GM12892 (cell line): ENCODE results near the gene DDC.
"Not testable (repeated sequence)": the region's sequence is repeated elsewhere in the genome, so short reads cannot be mapped to it uniquely, and the experiment has no call there.

Source experiments
- DNase-seq: peaks from one replicate; pipeline ENCODE4 v3.0.0; 2011; ENCODE audit not compliant: insufficient read length
- FAIRE-seq: peaks from 2 replicates; lab custom pipeline; 2011; peaks lifted over from hg19 to GRCh38; lab: Jason Lieb, UNC
- POLR2A ChIP-seq: IDR thresholded peaks from 2 replicates; pipeline ENCODE4 v1.6.1; 2011; ENCODE audit warnings: low read depth, low read length, control low read depth
- POLR2AphosphoS5 ChIP-seq: IDR thresholded peaks from 2 replicates; pipeline ENCODE4 v1.6.1; 2011; ENCODE audit warnings: low read depth, low read length, control low read depth
- TAF1 ChIP-seq: IDR thresholded peaks from 2 replicates; pipeline ENCODE4 v1.6.1; 2011; ENCODE audit warnings: low read depth, mild to moderate bottlenecking, control low read depth, low read length, borderline replicate concordance

The DDC gene

DNA sequence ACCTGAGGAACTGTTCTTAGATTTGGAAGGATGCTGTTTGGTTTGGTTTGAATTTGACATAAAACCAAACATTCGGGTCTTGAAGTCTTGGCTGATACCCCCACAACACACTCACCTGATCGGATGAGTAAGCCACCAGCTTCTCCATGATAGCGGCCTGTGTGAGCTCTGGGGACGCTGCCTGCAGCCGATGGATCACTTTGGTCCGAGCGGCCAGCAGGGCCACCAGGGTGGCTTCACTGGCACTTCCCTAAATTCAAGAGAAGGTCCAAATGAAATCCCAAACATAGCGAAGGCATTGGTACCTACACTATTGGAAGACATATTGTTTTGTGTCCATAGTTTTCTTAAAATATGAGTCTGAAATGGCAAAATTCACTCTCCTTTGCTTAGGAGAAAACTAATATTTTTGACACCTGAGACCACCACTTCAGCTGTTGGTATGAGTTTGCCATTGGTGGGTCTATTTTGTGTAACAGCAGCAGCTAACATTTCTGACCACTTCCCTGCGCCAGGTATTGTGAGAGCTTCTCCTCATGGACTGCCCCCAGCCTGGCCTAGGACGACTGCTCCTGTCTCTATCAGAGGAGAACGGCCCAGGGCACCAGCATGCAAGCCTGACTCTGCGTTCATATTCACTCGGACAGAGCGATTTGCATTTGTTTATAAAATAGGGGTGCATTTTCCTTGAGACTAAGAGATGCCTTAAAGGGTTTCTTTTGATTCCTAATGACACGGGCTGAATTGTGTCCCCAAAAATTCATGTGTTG, 35.9 kb downstream of the DDC start:
- DNase-seq (no peak), FAIRE-seq (no peak)
- no peak for TF ChIP-seq POLR2AphosphoS5
- TF ChIP-seq TAF1: no peak
- TF ChIP-seq POLR2A: no peak

GRCh38 chr7:50528266-50529092, 36.7 kb downstream of the DDC start:
- DNase-seq: no peak
- FAIRE-seq: no peak
- TF ChIP-seq POLR2A (no peak), POLR2AphosphoS5 (no peak), TAF1 (no peak)

DNA sequence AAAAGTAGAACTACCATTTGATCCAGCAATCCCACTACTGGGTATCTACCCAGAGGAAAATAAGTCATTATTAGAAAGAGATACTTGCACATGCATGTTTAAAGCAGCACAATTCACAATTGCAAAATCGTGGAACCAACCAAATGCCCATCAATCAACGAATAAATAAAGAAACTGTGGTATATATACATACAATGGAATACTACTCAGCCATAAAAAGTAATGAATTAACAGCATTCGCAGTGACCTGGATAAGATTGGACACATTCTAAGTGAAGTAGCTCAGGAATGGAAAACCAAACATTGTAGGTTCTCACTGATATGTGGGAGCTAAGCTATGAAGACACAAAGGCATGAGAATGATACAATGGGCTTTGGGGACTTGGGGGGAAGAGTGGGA, 45.9 kb downstream of the DDC start:
- not testable (repeated sequence) for DNase-seq, FAIRE-seq

DNA sequence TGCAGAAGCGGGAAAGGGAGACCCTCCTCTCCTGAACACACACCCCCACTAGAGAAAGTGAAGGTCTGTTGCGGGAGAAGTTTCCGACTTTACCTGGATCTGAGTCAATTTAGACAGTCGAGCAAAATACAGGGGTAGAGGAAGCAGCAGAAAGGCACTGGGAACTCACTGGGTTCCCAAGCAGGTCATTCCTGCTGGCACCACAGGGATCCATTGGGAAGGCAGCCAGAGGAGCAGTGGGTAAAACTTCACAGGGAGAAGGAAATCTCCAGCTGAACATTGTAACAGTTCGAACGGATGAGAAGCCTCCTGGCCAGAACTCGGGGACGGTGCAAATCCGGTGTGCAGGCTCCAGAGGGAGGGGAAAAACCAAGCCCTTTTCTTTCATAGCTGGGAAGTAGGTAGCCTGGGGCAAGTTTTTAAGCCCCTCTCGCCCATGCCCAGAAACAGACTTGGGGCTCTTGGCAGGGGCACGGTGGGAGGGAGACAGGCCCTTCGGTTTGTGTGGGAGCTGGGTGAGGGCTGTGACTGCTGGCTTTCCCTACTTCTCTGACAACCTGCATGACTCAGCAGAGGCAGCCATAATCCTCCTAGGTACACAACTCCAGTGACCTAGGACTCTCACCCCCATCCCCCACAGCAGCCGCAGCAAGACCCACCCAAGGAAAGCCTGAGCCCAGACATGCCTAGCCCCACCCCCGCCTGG, 51.9 kb downstream of the DDC start:
- DNase-seq (no peak), FAIRE-seq (no peak)

DNA sequence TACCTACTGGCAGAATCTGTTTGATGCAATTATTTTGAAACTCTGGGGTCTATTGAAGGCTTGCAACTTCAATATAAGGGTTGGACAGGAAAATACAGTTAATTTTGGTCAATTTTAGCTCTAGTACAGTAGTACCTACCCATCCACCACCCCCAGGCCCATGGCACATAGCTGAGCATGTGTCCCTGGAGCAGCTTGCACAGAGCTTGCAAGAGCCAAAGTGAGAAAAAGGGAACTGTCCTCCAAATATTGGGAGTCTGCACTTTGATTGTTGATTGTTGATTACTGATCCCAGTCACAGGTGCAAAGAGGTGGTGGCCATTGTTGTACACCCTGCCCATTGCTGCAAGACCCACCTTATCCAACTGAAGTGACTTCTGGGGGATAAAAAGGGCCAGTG, 52.8 kb downstream of the DDC start:
- DNase-seq (no peak), FAIRE-seq (no peak)
- TF ChIP-seq POLR2A: no peak
- no peak for TF ChIP-seq TAF1
- no peak for TF ChIP-seq POLR2AphosphoS5

More for the DNA sequence above, 51.9 kb downstream of the DDC start:
- TF ChIP-seq POLR2A: no peak
- no peak for TF ChIP-seq TAF1
- TF ChIP-seq POLR2AphosphoS5: no peak

GRCh38 chr7:50509459-50509858, 55.7 kb downstream of the DDC start:
- DNase-seq: no peak
- FAIRE-seq: no peak

DNA sequence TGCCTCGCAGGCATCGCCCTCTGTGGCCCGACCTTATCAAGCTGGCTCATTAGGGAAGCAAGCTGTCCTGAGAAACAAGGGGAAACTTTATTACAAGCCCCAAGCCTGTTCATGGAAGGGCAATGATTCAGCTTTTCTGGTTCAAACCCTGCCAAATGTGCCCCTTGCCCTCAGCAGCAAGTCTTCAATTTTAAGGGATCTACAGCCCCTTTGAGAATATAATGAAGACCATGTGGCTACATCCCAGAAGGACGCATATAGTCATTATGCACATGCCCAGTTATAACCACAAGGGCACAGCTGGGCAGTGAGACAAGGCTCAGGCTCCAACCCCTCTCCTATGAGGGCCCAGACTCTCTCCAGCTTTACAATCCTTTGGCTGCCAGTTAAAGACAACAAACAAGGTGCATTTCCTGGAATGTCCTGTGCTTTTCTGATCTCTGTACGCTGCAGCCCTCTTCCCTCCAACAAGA, 56.7 kb downstream of the DDC start:
- DNase-seq: no peak
- no peak for FAIRE-seq
- no peak for TF ChIP-seq POLR2A
- no peak for TF ChIP-seq TAF1
- TF ChIP-seq POLR2AphosphoS5: no peak

More at GRCh38 chr7:50509459-50509858, 55.7 kb downstream of the DDC start:
- TF ChIP-seq POLR2A: no peak
- no peak for TF ChIP-seq TAF1
- no peak for TF ChIP-seq POLR2AphosphoS5

- no peak for FAIRE-seq
- TF ChIP-seq POLR2A (no peak), TAF1 (no peak)
- DNase-seq: no peak
These were observed 57.2 kb downstream of the DDC start for GRCh38 chr7:50507898-50508470.

DNA sequence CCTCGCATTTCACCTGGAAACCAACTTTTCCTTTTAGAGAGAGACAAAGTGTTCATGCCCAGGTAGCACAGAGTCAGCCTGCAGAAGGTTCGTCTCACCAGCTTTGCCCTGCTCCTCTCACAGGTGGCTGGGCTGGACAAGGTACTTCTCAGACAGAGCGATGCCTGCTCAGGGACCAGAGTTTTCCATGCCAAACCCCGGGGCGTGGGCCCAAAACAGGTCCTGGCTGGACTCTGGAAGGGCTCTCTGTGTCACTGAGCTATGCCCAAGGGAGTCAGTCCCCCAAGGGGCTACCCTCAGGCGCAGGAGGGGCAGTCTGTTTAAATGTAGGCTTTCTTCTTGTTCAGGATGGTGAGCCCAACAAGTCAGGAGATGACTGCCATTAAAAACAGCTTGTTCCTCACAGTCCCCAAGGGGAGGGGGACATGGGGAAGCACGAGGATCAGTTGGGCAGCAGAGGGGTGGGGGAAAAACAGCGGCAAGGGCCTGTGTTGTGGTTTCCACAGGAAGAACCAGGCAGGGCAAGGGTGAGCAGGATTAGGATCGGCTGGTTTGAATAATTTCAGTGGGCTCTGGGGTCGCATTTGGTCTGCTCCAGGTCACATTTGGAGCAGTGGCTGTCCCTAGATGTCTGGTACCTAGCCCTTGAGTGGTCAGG, 59.5 kb downstream of the DDC start:
- TF ChIP-seq POLR2AphosphoS5: no peak
- FAIRE-seq (no peak), DNase-seq (no peak)

DNA sequence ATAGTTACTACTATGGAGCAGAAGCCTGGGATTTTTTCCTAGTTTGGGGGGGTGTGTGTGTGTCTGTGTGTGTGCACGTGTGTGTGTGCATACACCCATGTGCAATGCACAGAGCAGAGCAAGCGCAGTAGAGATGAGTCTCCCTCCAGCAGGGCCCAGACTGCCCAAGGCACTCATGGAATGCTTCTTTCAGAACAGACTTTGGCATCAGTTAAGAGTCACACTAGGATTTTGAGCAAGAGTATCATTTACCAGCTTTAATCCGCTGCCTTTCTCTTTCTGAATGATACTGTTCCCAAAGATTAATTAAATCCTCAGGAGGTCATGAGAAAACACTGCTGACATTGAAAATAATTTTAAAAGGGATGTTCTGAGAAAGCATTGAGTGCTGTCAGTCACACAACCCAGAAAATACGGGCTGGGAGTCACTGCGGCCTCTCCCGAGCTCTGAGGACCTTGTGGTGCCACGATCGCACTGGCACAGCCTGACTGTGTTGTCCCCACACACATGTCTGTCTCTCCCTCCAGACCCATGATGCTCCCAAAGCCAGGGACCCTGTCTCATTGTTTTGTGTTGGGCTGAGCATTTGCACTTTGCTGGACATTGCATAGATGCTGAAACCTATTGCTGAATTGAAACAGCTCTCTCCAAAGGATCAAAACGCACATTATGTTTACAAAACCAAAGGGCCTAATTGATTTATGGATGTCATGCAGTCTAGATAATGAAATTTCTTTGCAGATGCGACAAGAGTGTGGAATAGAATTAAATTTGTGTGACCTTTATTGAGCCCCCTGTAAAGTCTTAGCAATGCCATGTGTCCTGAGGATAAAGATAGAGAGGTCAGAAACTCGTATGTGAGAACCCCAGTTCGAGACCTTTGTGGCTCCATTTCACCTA, 60.3 kb downstream of the DDC start:
- no peak for TF ChIP-seq POLR2AphosphoS5
- TF ChIP-seq POLR2A: no peak
- no peak for TF ChIP-seq TAF1

More for the DNA sequence above, 60.3 kb downstream of the DDC start:
- DNase-seq: no peak
- FAIRE-seq: no peak
